Panc1 (cell line): Measurements from ENCODE around the gene TRPC6.

Experiments
- POLR2AphosphoS5 ChIP-seq: IDR thresholded peaks from 2 replicates; pipeline ENCODE4 v1.6.1; 2012; ENCODE audit warnings: mild to moderate bottlenecking, low read depth, low read length, moderate library complexity
- TF ChIP-seq, protein P1 (sequence below), 2 experiments: IDR thresholded peaks; 2 replicates each; pipeline ENCODE4 v1.6.1; 2011 to 2012; ENCODE audit warnings: low read depth in 2 of 2, control low read depth in 1 of 2, low read length in 1 of 2, mild to moderate bottlenecking in 1 of 2, moderate library complexity in 1 of 2; ENCODE audit not compliant: insufficient read depth in 1 of 2
- TF ChIP-seq, protein P2 (sequence below): fragments of 450-650 bp; IDR thresholded peaks from 2 replicates; pipeline ENCODE4 v1.5.1; 2017; ENCODE audit warnings: mild to moderate bottlenecking

DNA sequence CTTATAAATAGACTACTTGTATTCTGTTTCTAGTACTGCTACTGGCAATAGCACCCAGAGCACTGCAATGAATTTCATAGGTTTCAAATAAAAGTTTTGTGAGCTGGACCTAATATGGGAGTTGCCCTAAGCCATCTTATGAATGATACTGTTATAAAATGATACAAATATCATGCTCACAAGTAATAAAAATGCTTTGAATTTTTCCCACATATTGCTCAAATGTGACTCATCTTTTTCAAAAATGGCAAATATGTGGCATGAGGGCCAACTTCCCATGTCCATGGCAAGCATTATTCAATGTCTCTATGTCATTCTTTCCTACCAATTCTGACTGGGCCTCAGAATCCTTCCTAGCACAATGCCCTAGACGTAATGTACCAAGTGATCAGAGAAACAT is 137.6 kb downstream of the TRPC6 start:
- TF ChIP-seq, protein P1, sequence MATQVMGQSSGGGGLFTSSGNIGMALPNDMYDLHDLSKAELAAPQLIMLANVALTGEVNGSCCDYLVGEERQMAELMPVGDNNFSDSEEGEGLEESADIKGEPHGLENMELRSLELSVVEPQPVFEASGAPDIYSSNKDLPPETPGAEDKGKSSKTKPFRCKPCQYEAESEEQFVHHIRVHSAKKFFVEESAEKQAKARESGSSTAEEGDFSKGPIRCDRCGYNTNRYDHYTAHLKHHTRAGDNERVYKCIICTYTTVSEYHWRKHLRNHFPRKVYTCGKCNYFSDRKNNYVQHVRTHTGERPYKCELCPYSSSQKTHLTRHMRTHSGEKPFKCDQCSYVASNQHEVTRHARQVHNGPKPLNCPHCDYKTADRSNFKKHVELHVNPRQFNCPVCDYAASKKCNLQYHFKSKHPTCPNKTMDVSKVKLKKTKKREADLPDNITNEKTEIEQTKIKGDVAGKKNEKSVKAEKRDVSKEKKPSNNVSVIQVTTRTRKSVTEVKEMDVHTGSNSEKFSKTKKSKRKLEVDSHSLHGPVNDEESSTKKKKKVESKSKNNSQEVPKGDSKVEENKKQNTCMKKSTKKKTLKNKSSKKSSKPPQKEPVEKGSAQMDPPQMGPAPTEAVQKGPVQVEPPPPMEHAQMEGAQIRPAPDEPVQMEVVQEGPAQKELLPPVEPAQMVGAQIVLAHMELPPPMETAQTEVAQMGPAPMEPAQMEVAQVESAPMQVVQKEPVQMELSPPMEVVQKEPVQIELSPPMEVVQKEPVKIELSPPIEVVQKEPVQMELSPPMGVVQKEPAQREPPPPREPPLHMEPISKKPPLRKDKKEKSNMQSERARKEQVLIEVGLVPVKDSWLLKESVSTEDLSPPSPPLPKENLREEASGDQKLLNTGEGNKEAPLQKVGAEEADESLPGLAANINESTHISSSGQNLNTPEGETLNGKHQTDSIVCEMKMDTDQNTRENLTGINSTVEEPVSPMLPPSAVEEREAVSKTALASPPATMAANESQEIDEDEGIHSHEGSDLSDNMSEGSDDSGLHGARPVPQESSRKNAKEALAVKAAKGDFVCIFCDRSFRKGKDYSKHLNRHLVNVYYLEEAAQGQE (IDR thresholded peaks at IDR 0.05; ENCODE audit: insufficient read depth in 1 of 2, low read depth in 2 of 2, low read length in 1 of 2) = no peak
- TF ChIP-seq POLR2AphosphoS5 = no peak
- TF ChIP-seq, protein P2, sequence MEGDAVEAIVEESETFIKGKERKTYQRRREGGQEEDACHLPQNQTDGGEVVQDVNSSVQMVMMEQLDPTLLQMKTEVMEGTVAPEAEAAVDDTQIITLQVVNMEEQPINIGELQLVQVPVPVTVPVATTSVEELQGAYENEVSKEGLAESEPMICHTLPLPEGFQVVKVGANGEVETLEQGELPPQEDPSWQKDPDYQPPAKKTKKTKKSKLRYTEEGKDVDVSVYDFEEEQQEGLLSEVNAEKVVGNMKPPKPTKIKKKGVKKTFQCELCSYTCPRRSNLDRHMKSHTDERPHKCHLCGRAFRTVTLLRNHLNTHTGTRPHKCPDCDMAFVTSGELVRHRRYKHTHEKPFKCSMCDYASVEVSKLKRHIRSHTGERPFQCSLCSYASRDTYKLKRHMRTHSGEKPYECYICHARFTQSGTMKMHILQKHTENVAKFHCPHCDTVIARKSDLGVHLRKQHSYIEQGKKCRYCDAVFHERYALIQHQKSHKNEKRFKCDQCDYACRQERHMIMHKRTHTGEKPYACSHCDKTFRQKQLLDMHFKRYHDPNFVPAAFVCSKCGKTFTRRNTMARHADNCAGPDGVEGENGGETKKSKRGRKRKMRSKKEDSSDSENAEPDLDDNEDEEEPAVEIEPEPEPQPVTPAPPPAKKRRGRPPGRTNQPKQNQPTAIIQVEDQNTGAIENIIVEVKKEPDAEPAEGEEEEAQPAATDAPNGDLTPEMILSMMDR = no peak
